ENCODE results near the gene CIITA. TPM values are rescaled to one million over a fixed set of nuclear protein-coding genes. Genes with fewer than 3 reads are reported as not detected.
A peak's percentile ranks its signal among the peaks of the same experiment; 100 is the strongest.

The CIITA gene
- total and polyA plus RNA-seq, 10 of the 15 experiments (the other 5 are each of a cell fraction or from before 2014, with no cell fraction given) = 11.5 to 145 (median 49.7) TPM

DNA sequence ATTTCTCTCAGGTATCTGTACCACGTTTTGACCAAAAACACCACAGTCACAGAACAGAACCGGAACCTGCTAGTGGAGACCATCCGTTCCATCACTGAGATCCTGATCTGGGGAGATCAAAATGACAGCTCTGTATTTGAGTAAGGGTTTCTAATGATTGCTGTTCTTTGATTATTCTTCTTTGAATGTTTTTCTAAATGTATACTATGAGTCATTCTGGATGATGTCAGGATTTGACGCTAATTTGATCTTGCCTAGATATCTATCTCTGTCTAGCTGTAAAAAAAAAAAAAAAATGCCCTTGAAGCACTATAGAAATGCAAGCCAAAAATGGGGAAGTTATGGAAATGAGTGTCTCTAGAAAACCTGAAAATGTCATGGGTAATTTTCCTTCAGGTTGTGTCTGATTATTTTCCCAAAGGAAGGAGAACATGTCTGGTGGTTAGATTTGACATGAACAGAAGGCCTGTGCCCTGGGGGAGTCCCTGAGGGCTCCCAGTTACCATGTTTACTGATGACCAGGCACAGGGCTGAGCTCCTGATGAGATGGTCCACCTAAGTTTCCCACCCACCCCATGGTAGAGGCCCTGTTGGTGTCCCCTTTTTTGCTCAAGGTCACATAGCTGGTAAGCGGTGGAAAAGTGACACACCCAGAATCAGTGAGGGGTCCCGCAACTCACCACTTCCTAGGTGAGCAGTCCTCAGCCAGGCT lies 80.9 kb downstream of the CIITA start (continued):
- TF ChIP-seq ASH2L (IDR thresholded peaks at IDR 0.05; ENCODE audit: borderline replicate concordance, low read depth) = no peak
- TF ChIP-seq CHD2 (IDR thresholded peaks at IDR 0.05; ENCODE audit: borderline replicate concordance, low read depth, low read length) = no peak
- TF ChIP-seq IKZF2 (IDR thresholded peaks at IDR 0.05) = peak; percentile 62 to 81; a peak in 3 of 4 replicates
- no peak; the same call in 1 of the 2 replicates for TF ChIP-seq DPF2 (IDR thresholded peaks at IDR 0.05)
- TF ChIP-seq, protein P1, sequence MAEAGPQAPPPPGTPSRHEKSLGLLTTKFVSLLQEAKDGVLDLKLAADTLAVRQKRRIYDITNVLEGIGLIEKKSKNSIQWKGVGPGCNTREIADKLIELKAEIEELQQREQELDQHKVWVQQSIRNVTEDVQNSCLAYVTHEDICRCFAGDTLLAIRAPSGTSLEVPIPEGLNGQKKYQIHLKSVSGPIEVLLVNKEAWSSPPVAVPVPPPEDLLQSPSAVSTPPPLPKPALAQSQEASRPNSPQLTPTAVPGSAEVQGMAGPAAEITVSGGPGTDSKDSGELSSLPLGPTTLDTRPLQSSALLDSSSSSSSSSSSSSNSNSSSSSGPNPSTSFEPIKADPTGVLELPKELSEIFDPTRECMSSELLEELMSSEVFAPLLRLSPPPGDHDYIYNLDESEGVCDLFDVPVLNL (IDR thresholded peaks at IDR 0.05; ENCODE audit: low read depth, low read length) = no peak
- no peak for TF ChIP-seq MYB (IDR thresholded peaks at IDR 0.05; ENCODE audit: borderline replicate concordance, low read depth, low read length)
- TF ChIP-seq SUPT20H (IDR thresholded peaks at IDR 0.05; ENCODE audit: borderline replicate concordance, control insufficient read depth, low read depth, low read length) = no peak
- no peak for TF ChIP-seq SMAD1 (IDR thresholded peaks at IDR 0.05; ENCODE audit: low read depth, partially characterized antibody)
- TF ChIP-seq, protein P2, sequence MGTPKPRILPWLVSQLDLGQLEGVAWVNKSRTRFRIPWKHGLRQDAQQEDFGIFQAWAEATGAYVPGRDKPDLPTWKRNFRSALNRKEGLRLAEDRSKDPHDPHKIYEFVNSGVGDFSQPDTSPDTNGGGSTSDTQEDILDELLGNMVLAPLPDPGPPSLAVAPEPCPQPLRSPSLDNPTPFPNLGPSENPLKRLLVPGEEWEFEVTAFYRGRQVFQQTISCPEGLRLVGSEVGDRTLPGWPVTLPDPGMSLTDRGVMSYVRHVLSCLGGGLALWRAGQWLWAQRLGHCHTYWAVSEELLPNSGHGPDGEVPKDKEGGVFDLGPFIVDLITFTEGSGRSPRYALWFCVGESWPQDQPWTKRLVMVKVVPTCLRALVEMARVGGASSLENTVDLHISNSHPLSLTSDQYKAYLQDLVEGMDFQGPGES (IDR thresholded peaks at IDR 0.05) = no peak
- TF ChIP-seq FOS (IDR thresholded peaks at IDR 0.05; ENCODE audit: borderline replicate concordance, extremely low read depth, insufficient read length) = no peak
- TF ChIP-seq POLR2A (IDR thresholded peaks at IDR 0.05; ENCODE audit: low read depth, low read length) = no peak
- TF ChIP-seq PAX8 (IDR thresholded peaks at IDR 0.05) = no peak
- no peak for TF ChIP-seq NFYA (IDR thresholded peaks at IDR 0.05; ENCODE audit: borderline replicate concordance, low read depth, low read length)
- TF ChIP-seq SUZ12 (IDR thresholded peaks at IDR 0.05; ENCODE audit: unreplicated experiment) = no peak
- TF ChIP-seq MEF2A (IDR thresholded peaks at IDR 0.05; ENCODE audit: insufficient read depth, low read depth, low read length) = 0 out of 2 replicates have a peak, but pooled peaks have one; percentile 55
- TF ChIP-seq, protein P3, sequence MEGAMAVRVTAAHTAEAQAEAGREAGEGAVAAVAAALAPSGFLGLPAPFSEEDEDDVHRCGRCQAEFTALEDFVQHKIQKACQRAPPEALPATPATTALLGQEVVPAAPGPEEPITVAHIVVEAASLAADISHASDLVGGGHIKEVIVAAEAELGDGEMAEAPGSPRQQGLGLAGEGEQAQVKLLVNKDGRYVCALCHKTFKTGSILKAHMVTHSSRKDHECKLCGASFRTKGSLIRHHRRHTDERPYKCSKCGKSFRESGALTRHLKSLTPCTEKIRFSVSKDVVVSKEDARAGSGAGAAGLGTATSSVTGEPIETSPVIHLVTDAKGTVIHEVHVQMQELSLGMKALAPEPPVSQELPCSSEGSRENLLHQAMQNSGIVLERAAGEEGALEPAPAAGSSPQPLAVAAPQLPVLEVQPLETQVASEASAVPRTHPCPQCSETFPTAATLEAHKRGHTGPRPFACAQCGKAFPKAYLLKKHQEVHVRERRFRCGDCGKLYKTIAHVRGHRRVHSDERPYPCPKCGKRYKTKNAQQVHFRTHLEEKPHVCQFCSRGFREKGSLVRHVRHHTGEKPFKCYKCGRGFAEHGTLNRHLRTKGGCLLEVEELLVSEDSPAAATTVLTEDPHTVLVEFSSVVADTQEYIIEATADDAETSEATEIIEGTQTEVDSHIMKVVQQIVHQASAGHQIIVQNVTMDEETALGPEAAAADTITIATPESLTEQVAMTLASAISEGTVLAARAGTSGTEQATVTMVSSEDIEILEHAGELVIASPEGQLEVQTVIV (IDR thresholded peaks at IDR 0.05; ENCODE audit: borderline replicate concordance, partially characterized antibody) = no peak
- TF ChIP-seq TBL1XR1 (IDR thresholded peaks at IDR 0.05; ENCODE audit: low read depth, low read length) = 0 out of 2 replicates have a peak, but pooled peaks have one; percentile 7
- TF ChIP-seq, protein P4, sequence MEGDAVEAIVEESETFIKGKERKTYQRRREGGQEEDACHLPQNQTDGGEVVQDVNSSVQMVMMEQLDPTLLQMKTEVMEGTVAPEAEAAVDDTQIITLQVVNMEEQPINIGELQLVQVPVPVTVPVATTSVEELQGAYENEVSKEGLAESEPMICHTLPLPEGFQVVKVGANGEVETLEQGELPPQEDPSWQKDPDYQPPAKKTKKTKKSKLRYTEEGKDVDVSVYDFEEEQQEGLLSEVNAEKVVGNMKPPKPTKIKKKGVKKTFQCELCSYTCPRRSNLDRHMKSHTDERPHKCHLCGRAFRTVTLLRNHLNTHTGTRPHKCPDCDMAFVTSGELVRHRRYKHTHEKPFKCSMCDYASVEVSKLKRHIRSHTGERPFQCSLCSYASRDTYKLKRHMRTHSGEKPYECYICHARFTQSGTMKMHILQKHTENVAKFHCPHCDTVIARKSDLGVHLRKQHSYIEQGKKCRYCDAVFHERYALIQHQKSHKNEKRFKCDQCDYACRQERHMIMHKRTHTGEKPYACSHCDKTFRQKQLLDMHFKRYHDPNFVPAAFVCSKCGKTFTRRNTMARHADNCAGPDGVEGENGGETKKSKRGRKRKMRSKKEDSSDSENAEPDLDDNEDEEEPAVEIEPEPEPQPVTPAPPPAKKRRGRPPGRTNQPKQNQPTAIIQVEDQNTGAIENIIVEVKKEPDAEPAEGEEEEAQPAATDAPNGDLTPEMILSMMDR (IDR thresholded peaks at IDR 0.05 in 2 of 3, conservative IDR thresholded peaks at IDR 0.05 in 1 of 3; ENCODE audit: control insufficient read depth in 2 of 3, extremely low read depth in 1 of 3, insufficient read depth in 1 of 3, low read depth in 3 of 3, low read length in 3 of 3) = no peak
- no peak for TF ChIP-seq HDAC6 (IDR thresholded peaks at IDR 0.05; ENCODE audit: unreplicated experiment)
- TF ChIP-seq ZNF384 (IDR thresholded peaks at IDR 0.05; ENCODE audit: borderline replicate concordance, low read depth, low read length) = peak; percentile 90
